ENCODE results near the gene DIAPH2.

DNA sequence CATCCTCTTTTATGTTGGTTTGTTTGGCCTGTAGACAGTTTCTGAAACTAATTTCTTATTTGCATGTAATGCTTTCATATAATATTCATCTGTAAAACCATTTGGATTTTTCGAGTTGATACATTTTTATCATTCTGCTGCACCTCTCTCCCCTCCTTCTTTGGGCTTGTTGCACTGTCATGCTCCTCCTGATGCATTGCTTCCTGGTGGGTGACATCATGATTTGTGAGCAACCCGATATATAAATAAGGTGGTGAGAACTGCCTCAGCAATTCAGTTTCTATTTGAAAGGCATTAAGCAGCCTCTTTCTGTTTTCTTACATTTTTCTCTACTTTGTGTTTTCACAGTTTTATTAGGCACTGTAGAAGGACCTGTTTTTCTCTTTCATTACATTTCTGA, 714.8 kb downstream of the DIAPH2 start:
- no peak for TF ChIP-seq SP1 (IDR thresholded peaks at IDR 0.05)
- no peak for TF ChIP-seq ELF4 (IDR thresholded peaks at IDR 0.05)
- TF ChIP-seq LEF1 (IDR thresholded peaks at IDR 0.05; ENCODE audit: borderline replicate concordance), result no peak
- TF ChIP-seq BHLHE40 (IDR thresholded peaks at IDR 0.05; ENCODE audit: borderline replicate concordance), result no peak
- no peak for TF ChIP-seq TARDBP (IDR thresholded peaks at IDR 0.05)
